GM12878 (cell line): Measurements from ENCODE around the gene KCNJ10. TPM values are rescaled to one million over a fixed set of nuclear protein-coding genes. Genes with fewer than 3 reads are reported as not detected.

ENCODE experiments used
- BMI1 ChIP-seq: fragments of 450-650 bp; IDR thresholded peaks from 2 replicates; pipeline ENCODE4 v1.6.1; 2016; ENCODE audit warnings: mild to moderate bottlenecking, moderate library complexity, borderline replicate concordance
- CUX1 ChIP-seq: IDR thresholded peaks from 2 replicates; pipeline ENCODE4 v1.6.1; 2012; ENCODE audit warnings: improper control_type of control experiment, low read depth, low read length; ENCODE audit not compliant: insufficient replicate concordance
- PKNOX1 ChIP-seq: fragments of 450-650 bp; IDR thresholded peaks from 2 replicates; pipeline ENCODE4 v1.6.1; 2016; ENCODE audit warnings: mild to moderate bottlenecking
- ZBTB40 ChIP-seq: fragments of 450-650 bp; IDR thresholded peaks from 2 replicates; pipeline ENCODE4 v1.6.1; 2016; ENCODE audit warnings: mild to moderate bottlenecking, moderate library complexity, borderline replicate concordance
- polyA plus RNA-seq, 11 experiments: library from polyadenylated mRNA; depleted of rRNA in 4 of 11; unstranded in 6 of 11; stranded (reverse) in 5 of 11; fragments of >200 nt; fragmentation: Nextera tagmentation in 4 of 11; fragmentation: Illumina TruSeq in 1 of 11; extraction: Ambion mirVana in 4 of 11; extraction: Trizol in 1 of 11; gene quantifications; 1 replicate in 1 of 11; 2 replicates in 10 of 11; pipeline versions ENCODE4 v1.2.1 to v1.2.3, GENCODE V29; 2011 to 2016; ENCODE audit warnings: inconsistent platforms in 2 of 11, missing spikeins in 2 of 11, low read depth in 1 of 11
- total RNA-seq, 4 experiments: library from RNA; depleted of rRNA in 3 of 4; stranded (reverse); fragments of >200 nt in 3 of 4; fragmentation: Illumina TruSeq in 1 of 4; extraction: Trizol in 1 of 4; gene quantifications; 2 replicates each; pipeline versions ENCODE4 v1.2.1 to v1.2.3, GENCODE V29; 2013 to 2021
- TF ChIP-seq, protein P1 (sequence below): fragments of 150-350 bp; IDR thresholded peaks from 2 replicates; pipeline ENCODE4 v1.6.1; 2014; ENCODE audit warnings: mild to moderate bottlenecking, low read depth, low read length

KCNJ10 gene
- total and polyA plus RNA-seq, 10 of the 15 experiments (the other 5 are each of a cell fraction or from before 2014, with no cell fraction given), result 0.01 to 0.29 (median 0.09) TPM; not detected in 2

GRCh38 chr1:160087118-160087662 lies 17.2 kb upstream of the KCNJ10 start (continued):
- TF ChIP-seq PKNOX1 (no peak), BMI1 (no peak), CUX1 (no peak), ZBTB40 (no peak)
- TF ChIP-seq, protein P1, sequence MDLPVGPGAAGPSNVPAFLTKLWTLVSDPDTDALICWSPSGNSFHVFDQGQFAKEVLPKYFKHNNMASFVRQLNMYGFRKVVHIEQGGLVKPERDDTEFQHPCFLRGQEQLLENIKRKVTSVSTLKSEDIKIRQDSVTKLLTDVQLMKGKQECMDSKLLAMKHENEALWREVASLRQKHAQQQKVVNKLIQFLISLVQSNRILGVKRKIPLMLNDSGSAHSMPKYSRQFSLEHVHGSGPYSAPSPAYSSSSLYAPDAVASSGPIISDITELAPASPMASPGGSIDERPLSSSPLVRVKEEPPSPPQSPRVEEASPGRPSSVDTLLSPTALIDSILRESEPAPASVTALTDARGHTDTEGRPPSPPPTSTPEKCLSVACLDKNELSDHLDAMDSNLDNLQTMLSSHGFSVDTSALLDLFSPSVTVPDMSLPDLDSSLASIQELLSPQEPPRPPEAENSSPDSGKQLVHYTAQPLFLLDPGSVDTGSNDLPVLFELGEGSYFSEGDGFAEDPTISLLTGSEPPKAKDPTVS, result no peak
